Measurements from ENCODE around the gene TUBGCP3.
"Not testable (repeated sequence)": the region's sequence is repeated elsewhere in the genome, so short reads cannot be mapped to it uniquely, and the experiment has no call there.

Gene TUBGCP3

GRCh38 chr13:112496166-112496565, 91.8 kb downstream of the TUBGCP3 start:
- H3K9ac ChIP-seq (ENCODE audit: low read depth, low read length), result no peak overlapping the region
- H3K36me3 ChIP-seq (ENCODE audit: insufficient read depth, low read length), result peaks cover 51% of the 10 kb centered on the region
- WGBS, result 97% methylated on average over 7 of the region's 7 CpGs
- H3K27ac ChIP-seq (ENCODE audit: low read depth, low read length), result no peak overlapping the region
- no peaks in the 10 kb centered on the region for H3K9me3 ChIP-seq (ENCODE audit: insufficient read depth, low read depth, low read length)
- H3K4me1 ChIP-seq (ENCODE audit: insufficient read depth, low read length), result no peaks in the 10 kb centered on the region
- H3K4me3 ChIP-seq (ENCODE audit: low read length), result no peak overlapping the region
- no peaks in the 10 kb centered on the region for H3K27me3 ChIP-seq (ENCODE audit: insufficient read depth, low read length)

DNA sequence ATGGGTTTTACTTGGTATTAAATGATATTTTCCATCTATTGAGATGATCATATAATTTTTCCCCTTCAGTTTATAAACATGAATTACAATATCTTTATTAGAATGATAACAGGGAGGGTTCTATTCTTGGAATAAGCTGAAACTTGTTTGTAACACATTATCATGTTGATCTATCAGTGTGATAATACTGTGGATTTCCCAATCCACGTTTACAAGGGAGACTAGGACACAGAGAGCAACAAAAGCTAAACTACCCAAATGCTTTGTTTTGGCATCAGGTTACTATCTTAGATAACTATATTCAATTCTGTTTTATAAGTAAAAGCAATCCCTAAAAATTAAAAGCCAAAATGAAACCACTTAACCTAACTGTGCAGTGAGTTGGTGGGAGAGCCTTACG, 92.5 kb downstream of the TUBGCP3 start:
- no peak overlapping the region for H3K9ac ChIP-seq (ENCODE audit: low read depth, low read length)
- H3K9me3 ChIP-seq (ENCODE audit: insufficient read depth, low read depth, low read length), result no peaks in the 10 kb centered on the region
- no peaks in the 10 kb centered on the region for H3K4me1 ChIP-seq (ENCODE audit: insufficient read depth, low read length)
- H3K36me3 ChIP-seq (ENCODE audit: insufficient read depth, low read length), result peaks cover 45% of the 10 kb centered on the region
- H3K27me3 ChIP-seq (ENCODE audit: insufficient read depth, low read length), result no peaks in the 10 kb centered on the region
- 80% methylated on average over 1 of the region's 2 CpGs for WGBS
- H3K4me3 ChIP-seq (ENCODE audit: low read length), result no peak overlapping the region
- H3K27ac ChIP-seq (ENCODE audit: low read depth, low read length), result no peak overlapping the region

DNA sequence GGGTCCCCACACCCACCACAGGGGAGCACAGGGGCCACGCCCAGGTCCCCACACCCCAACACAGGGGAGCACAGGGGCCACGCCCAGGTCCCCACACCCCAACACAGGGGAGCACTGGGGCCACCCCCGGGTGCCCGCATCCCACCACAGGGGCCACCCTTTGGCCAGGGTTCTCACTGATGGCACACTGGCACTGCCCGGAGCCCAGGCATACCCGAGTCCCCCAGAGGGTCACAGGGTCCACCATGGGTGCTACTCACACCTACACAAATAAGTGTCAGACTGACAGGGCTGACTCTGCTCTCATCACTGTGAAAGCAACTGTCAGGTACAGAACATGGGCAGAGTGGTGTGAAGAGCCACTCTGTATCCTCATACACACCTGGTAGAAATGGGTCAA, 98.8 kb downstream of the TUBGCP3 start:
- Histone ChIP-seq H3K9ac (ENCODE audit: low read depth, low read length) (no peak overlapping the region), H3K36me3 (ENCODE audit: insufficient read depth, low read length) (peaks cover 23% of the 10 kb centered on the region), H3K9me3 (ENCODE audit: insufficient read depth, low read depth, low read length) (no peaks in the 10 kb centered on the region), H3K27me3 (ENCODE audit: insufficient read depth, low read length) (no peaks in the 10 kb centered on the region), H3K4me3 (ENCODE audit: low read length) (no peak overlapping the region), H3K4me1 (ENCODE audit: insufficient read depth, low read length) (no peaks in the 10 kb centered on the region), H3K27ac (ENCODE audit: low read depth, low read length) (no peak overlapping the region)
- 97% methylated on average over 6 of the region's 6 CpGs for WGBS

- H3K27ac ChIP-seq (ENCODE audit: low read depth, low read length); H3K27me3 ChIP-seq (ENCODE audit: insufficient read depth, low read length); H3K4me1 ChIP-seq (ENCODE audit: insufficient read depth, low read length); H3K9me3 ChIP-seq (ENCODE audit: insufficient read depth, low read depth, low read length); H3K9ac ChIP-seq (ENCODE audit: low read depth, low read length); H3K4me3 ChIP-seq (ENCODE audit: low read length): not testable (repeated sequence)
- WGBS, result 97% methylated on average over 7 of the region's 7 CpGs
- H3K36me3 ChIP-seq (ENCODE audit: insufficient read depth, low read length), result peaks cover 23% of the 10 kb centered on the region
Observed at GRCh38 chr13:112488343-112489050, 99.5 kb downstream of the TUBGCP3 start.

DNA sequence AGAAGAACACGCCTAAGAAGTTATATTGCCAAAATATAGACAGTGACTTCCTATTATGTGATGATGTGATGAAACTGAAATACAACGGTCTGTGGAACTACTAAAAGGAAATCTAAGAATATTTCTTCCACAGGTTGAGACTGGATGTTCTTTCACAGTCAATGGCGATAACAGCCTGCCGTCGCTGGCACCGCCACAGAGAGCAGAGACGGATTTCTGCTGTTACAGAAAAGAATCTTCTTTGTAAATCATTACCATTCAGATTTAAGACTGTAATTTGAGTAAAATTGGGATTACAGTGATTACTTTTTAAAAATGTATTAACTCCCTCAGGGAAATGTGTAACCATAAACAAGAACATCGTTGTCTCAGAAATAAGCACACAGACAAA, 100.8 kb downstream of the TUBGCP3 start:
- Histone ChIP-seq H3K27me3 (ENCODE audit: insufficient read depth, low read length) (no peaks in the 10 kb centered on the region), H3K9ac (ENCODE audit: low read depth, low read length) (no peak overlapping the region), H3K27ac (ENCODE audit: low read depth, low read length) (no peak overlapping the region), H3K4me3 (ENCODE audit: low read length) (no peak overlapping the region), H3K4me1 (ENCODE audit: insufficient read depth, low read length) (no peaks in the 10 kb centered on the region), H3K36me3 (ENCODE audit: insufficient read depth, low read length) (peaks cover 23% of the 10 kb centered on the region), H3K9me3 (ENCODE audit: insufficient read depth, low read depth, low read length) (no peaks in the 10 kb centered on the region)
- WGBS, result 89% methylated on average over 6 of the region's 8 CpGs

GRCh38 chr13:112486386-112487126, 101.4 kb downstream of the TUBGCP3 start:
- peaks cover 23% of the 10 kb centered on the region for H3K36me3 ChIP-seq (ENCODE audit: insufficient read depth, low read length)
- no peak overlapping the region for H3K9ac ChIP-seq (ENCODE audit: low read depth, low read length)
- no peak overlapping the region for H3K4me3 ChIP-seq (ENCODE audit: low read length)
- no peaks in the 10 kb centered on the region for H3K4me1 ChIP-seq (ENCODE audit: insufficient read depth, low read length)
- H3K27ac ChIP-seq (ENCODE audit: low read depth, low read length), result no peak overlapping the region
- H3K9me3 ChIP-seq (ENCODE audit: insufficient read depth, low read depth, low read length), result no peaks in the 10 kb centered on the region
- no peaks in the 10 kb centered on the region for H3K27me3 ChIP-seq (ENCODE audit: insufficient read depth, low read length)
- 91% methylated on average over 11 of the region's 11 CpGs for WGBS

- not testable (repeated sequence) for H3K27ac ChIP-seq (ENCODE audit: low read depth, low read length); H3K9me3 ChIP-seq (ENCODE audit: insufficient read depth, low read depth, low read length); H3K27me3 ChIP-seq (ENCODE audit: insufficient read depth, low read length); H3K4me3 ChIP-seq (ENCODE audit: low read length); H3K9ac ChIP-seq (ENCODE audit: low read depth, low read length); H3K4me1 ChIP-seq (ENCODE audit: insufficient read depth, low read length)
- WGBS, result 98% methylated on average over 19 of the region's 25 CpGs
- peaks cover 23% of the 10 kb centered on the region for H3K36me3 ChIP-seq (ENCODE audit: insufficient read depth, low read length)
Observed at GRCh38 chr13:112485814-112486213, 102.1 kb downstream of the TUBGCP3 start.

DNA sequence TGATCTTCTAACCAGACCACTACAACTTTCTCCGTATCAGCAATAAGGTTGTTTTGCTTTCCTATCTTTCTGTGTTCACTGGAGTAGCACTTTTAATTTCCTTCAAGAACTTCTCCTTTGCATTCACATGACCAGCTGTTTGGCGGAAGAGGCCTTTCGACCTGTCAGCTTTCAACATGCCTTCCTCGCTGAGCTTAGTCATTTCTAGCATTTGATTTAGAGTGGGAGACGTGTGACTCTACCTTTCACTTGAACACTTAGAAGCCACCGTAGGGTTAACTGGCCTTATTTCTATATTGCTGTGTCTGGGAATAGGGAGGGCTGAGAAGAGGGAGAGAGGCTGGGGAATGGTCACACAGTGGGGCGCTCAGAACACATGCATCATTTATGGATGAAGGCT, 104.7 kb downstream of the TUBGCP3 start:
- no peaks in the 10 kb centered on the region for H3K9me3 ChIP-seq (ENCODE audit: insufficient read depth, low read depth, low read length)
- H3K9ac ChIP-seq (ENCODE audit: low read depth, low read length), result no peak overlapping the region
- H3K27me3 ChIP-seq (ENCODE audit: insufficient read depth, low read length), result no peaks in the 10 kb centered on the region
- no peak overlapping the region for H3K27ac ChIP-seq (ENCODE audit: low read depth, low read length)
- H3K36me3 ChIP-seq (ENCODE audit: insufficient read depth, low read length), result peaks cover 17% of the 10 kb centered on the region
- no peaks in the 10 kb centered on the region for H3K4me1 ChIP-seq (ENCODE audit: insufficient read depth, low read length)
- 95% methylated on average over 7 of the region's 7 CpGs for WGBS
- no peak overlapping the region for H3K4me3 ChIP-seq (ENCODE audit: low read length)

DNA sequence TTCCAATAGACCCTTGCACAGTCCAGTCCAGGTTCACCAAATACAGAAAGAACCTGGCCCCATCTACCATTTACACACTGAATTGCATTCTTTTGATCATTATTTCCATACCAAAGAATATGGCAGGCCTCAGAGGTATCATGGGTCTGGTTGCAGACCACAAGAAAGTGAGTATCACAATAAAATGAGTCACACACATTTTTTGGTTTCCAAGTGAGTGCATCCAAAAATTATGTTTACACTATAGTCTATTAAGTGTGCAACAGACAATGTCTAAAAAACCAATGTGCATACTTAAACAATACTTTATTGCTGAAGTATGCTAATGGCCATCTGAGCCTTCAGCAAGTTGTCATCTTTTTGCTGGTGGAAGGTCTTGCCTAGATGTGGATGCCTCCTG, 106.5 kb downstream of the TUBGCP3 start:
- Histone ChIP-seq H3K9me3 (ENCODE audit: insufficient read depth, low read depth, low read length) (no peaks in the 10 kb centered on the region), H3K27me3 (ENCODE audit: insufficient read depth, low read length) (no peaks in the 10 kb centered on the region), H3K4me3 (ENCODE audit: low read length) (no peak overlapping the region), H3K4me1 (ENCODE audit: insufficient read depth, low read length) (no peaks in the 10 kb centered on the region), H3K9ac (ENCODE audit: low read depth, low read length) (no peak overlapping the region), H3K36me3 (ENCODE audit: insufficient read depth, low read length) (peaks cover 15% of the 10 kb centered on the region), H3K27ac (ENCODE audit: low read depth, low read length) (no peak overlapping the region)

- no peaks in the 10 kb centered on the region for H3K4me1 ChIP-seq (ENCODE audit: insufficient read depth, low read length)
- WGBS, result 95% methylated on average over 6 of the region's 7 CpGs
- H3K27ac ChIP-seq (ENCODE audit: low read depth, low read length), result no peak overlapping the region
- no peaks in the 10 kb centered on the region; the same call in 1 of the 2 replicates for H3K36me3 ChIP-seq (ENCODE audit: insufficient read depth, low read length)
- H3K4me3 ChIP-seq (ENCODE audit: low read length), result no peak overlapping the region
- H3K27me3 ChIP-seq (ENCODE audit: insufficient read depth, low read length), result no peaks in the 10 kb centered on the region
- H3K9ac ChIP-seq (ENCODE audit: low read depth, low read length), result no peak overlapping the region
- H3K9me3 ChIP-seq (ENCODE audit: insufficient read depth, low read depth, low read length), result no peaks in the 10 kb centered on the region
Observed at GRCh38 chr13:112479389-112479788, 108.6 kb downstream of the TUBGCP3 start.

DNA sequence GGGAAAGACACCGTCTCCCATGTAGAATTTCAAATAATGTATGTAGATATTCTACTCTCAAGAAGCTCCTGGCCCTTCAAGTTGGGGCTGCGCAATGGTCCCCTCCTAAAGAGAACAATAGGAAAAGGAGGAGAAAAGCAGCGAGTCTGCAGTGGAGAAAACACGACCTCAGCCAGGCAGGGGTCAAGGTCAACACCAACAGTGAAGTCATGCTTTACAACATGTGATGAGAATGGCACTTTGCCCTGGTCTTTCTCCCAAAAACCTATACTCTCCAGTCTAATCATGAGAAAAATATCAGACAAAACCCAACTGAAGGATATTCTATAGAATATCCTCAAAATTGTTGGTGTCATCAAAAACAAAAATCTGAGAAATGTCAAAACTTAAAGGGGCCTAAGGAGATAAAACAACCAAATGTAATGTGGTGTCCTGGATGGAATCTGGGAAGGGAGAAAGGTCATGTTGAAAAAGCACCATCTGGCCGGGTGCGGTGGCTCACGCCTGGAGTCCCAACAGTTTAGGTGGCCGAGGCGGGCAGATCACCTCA, 110.8 kb downstream of the TUBGCP3 start:
- H3K36me3 ChIP-seq (ENCODE audit: insufficient read depth, low read length), result no peaks in the 10 kb centered on the region
- no peaks in the 10 kb centered on the region for H3K4me1 ChIP-seq (ENCODE audit: insufficient read depth, low read length)
- no peak overlapping the region for H3K27ac ChIP-seq (ENCODE audit: low read depth, low read length)
- no peak overlapping the region for H3K4me3 ChIP-seq (ENCODE audit: low read length)
- no peaks in the 10 kb centered on the region for H3K9me3 ChIP-seq (ENCODE audit: insufficient read depth, low read depth, low read length)
- no peak overlapping the region for H3K9ac ChIP-seq (ENCODE audit: low read depth, low read length)
- no peaks in the 10 kb centered on the region for H3K27me3 ChIP-seq (ENCODE audit: insufficient read depth, low read length)
- WGBS, result 95% methylated on average over 8 of the region's 9 CpGs
